Gastrocnemius medialis (tissue), 4 donors: ENCODE results near the gene BCL7C.

ENCODE experiments used
- POLR2A ChIP-seq, 2 donors: fragments of 450-650 bp; IDR thresholded peaks; one replicate each; pipeline ENCODE4 v1.6.1; 2017; ENCODE audit warnings: antibody characterized with exemption in 2 of 2, mild to moderate bottlenecking in 2 of 2, moderate library complexity in 2 of 2
- TF ChIP-seq, protein P1 (sequence below), 5 experiments: fragments of 450-650 bp in 3 of 5; fragments of 200-600 bp in 2 of 5; sonication (generic) in 2 of 5; IDR thresholded peaks in 4 of 5; conservative IDR thresholded peaks in 1 of 5; 1 replicate in 4 of 5; 2 replicates in 1 of 5; pipeline ENCODE4 v1.5.1; 2016 to 2019; ENCODE audit warnings: antibody characterized with exemption in 5 of 5, mild to moderate bottlenecking in 3 of 5, moderate library complexity in 3 of 5

GRCh38 chr16:30920891-30921290 is 27.0 kb upstream of the BCL7C start:
- TF ChIP-seq, protein P1, sequence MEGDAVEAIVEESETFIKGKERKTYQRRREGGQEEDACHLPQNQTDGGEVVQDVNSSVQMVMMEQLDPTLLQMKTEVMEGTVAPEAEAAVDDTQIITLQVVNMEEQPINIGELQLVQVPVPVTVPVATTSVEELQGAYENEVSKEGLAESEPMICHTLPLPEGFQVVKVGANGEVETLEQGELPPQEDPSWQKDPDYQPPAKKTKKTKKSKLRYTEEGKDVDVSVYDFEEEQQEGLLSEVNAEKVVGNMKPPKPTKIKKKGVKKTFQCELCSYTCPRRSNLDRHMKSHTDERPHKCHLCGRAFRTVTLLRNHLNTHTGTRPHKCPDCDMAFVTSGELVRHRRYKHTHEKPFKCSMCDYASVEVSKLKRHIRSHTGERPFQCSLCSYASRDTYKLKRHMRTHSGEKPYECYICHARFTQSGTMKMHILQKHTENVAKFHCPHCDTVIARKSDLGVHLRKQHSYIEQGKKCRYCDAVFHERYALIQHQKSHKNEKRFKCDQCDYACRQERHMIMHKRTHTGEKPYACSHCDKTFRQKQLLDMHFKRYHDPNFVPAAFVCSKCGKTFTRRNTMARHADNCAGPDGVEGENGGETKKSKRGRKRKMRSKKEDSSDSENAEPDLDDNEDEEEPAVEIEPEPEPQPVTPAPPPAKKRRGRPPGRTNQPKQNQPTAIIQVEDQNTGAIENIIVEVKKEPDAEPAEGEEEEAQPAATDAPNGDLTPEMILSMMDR (IDR thresholded peaks at IDR 0.05 in 4 of 5, conservative IDR thresholded peaks at IDR 0.05 in 1 of 5): no peak
- no peak for TF ChIP-seq POLR2A (IDR thresholded peaks at IDR 0.05)
